B cell (primary cell): ENCODE data around the gene RAPH1. TPM values are rescaled to one million over a fixed set of nuclear protein-coding genes. Genes with fewer than 3 reads are reported as not detected.

Experiments used
- ATAC-seq: fragments of 200-7000 bp; cut with Tn5 transposase; one replicate; pipeline ENCODE4 v1.10.0; 2021; ENCODE audit warnings: low read depth, mild to moderate bottlenecking, moderate number of reproducible peaks, moderate library complexity
- CTCF ChIA-PET: fragments of 350-600 bp; sonication (Branson Sonifier 250); formaldehyde crosslinking; loops from one replicate; lab custom pipeline; 2021; ENCODE audit warnings: antibody characterized with exemption, inconsistent platforms; lab: Charles Lee
- POLR2A ChIA-PET: fragments of 350-600 bp; sonication (Branson Sonifier 250); formaldehyde crosslinking; loops from one replicate; lab custom pipeline; 2021; ENCODE audit warnings: antibody characterized with exemption; lab: Charles Lee
- DNase-seq: peaks from one replicate; pipeline ENCODE4 v3.0.0; 2013
- H2AFZ ChIP-seq: 2 replicates; pipeline ENCODE4 v1.6.1; 2012; ENCODE audit warnings: mild to moderate bottlenecking, low read depth, low read length; ENCODE audit not compliant: insufficient read depth, poor library complexity, severe bottlenecking
- H3K27ac ChIP-seq, 2 donors: 1 replicate in 1 of 2; 2 replicates in 1 of 2; pipeline ENCODE4 v1.5.1; 2012 to 2013; ENCODE audit warnings: low read length in 2 of 2, mild to moderate bottlenecking in 2 of 2, moderate library complexity in 1 of 2
- H3K27me3 ChIP-seq, 4 experiments: fragments of 200-600 bp in 1 of 4; sonication (generic) in 1 of 4; replicated peaks in 1 of 4; 1 replicate in 2 of 4; 2 replicates in 2 of 4; pipeline versions ENCODE4 v1.6.1 to v1.7.0; 2013 to 2016; ENCODE audit warnings: low read length in 3 of 4, mild to moderate bottlenecking in 2 of 4, mixed read lengths in 1 of 4, moderate library complexity in 1 of 4; ENCODE audit not compliant: insufficient read depth in 4 of 4, control insufficient read depth in 3 of 4; ENCODE audit errors: control extremely low read depth in 1 of 4
- H3K36me3 ChIP-seq, 2 experiments: replicated peaks in 1 of 2; 1 replicate in 1 of 2; 2 replicates in 1 of 2; pipeline versions ENCODE4 v1.6.1 to v1.7.1; 2013; ENCODE audit warnings: low read length in 1 of 2; ENCODE audit not compliant: insufficient read depth in 2 of 2, control insufficient read depth in 1 of 2; ENCODE audit errors: control extremely low read depth in 1 of 2, extremely low read depth in 1 of 2
- H3K4me1 ChIP-seq, 2 donors: fragments of 200-600 bp in 1 of 2; sonication (generic) in 1 of 2; 1 replicate in 1 of 2; 2 replicates in 1 of 2; pipeline versions ENCODE4 v1.5.1 to v1.6.1; 2013 to 2017; ENCODE audit warnings: low read length in 2 of 2; ENCODE audit not compliant: control insufficient read depth in 2 of 2, insufficient read depth in 2 of 2
- H3K4me2 ChIP-seq: replicated peaks from 2 replicates; pipeline ENCODE3; 2012; ENCODE audit warnings: mild to moderate bottlenecking, low read depth, low read length; ENCODE audit not compliant: poor library complexity, severe bottlenecking
- H3K4me3 ChIP-seq, 5 experiments: fragments of 200-600 bp in 1 of 5; sonication (generic) in 1 of 5; 1 replicate in 3 of 5; 2 replicates in 2 of 5; pipeline versions ENCODE4 v1.5.1 to v1.7.0; 2011 to 2016; ENCODE audit warnings: low read length in 4 of 5, mild to moderate bottlenecking in 4 of 5, low read depth in 2 of 5, control low read depth in 1 of 5, moderate library complexity in 1 of 5; ENCODE audit not compliant: insufficient read depth in 1 of 5; ENCODE audit errors: control extremely low read depth in 1 of 5, extremely low read depth in 1 of 5
- H3K79me2 ChIP-seq: fragments of 200-600 bp; sonication (generic); one replicate; pipeline ENCODE4 v1.6.0; 2016; ENCODE audit warnings: low read length; ENCODE audit not compliant: control insufficient read depth, insufficient read depth
- H3K9ac ChIP-seq: fragments of 200-600 bp; sonication (generic); 2 replicates; pipeline ENCODE4 v1.6.1; 2017; ENCODE audit warnings: mild to moderate bottlenecking, low read length, moderate library complexity
- H3K9me3 ChIP-seq, 3 donors: one replicate each; pipeline versions ENCODE4 v1.6.1 to v1.7.1; 2013; ENCODE audit warnings: low read length in 2 of 3; ENCODE audit not compliant: control insufficient read depth in 2 of 3, insufficient read depth in 1 of 3; ENCODE audit errors: control extremely low read depth in 1 of 3
- H4K20me1 ChIP-seq: 2 replicates; pipeline ENCODE4 v1.6.0; 2012; ENCODE audit warnings: mild to moderate bottlenecking, low read length; ENCODE audit not compliant: insufficient read depth, control insufficient read depth, poor library complexity, severe bottlenecking
- H3K27ac Mint-ChIP-seq: one replicate; pipeline ENCODE4 v1.8.0; 2021; ENCODE audit warnings: mixed read lengths
- H3K27me3 Mint-ChIP-seq: one replicate; pipeline ENCODE4 v1.8.0; 2021; ENCODE audit warnings: mixed read lengths
- H3K4me1 Mint-ChIP-seq: one replicate; pipeline ENCODE4 v1.8.0; 2021; ENCODE audit warnings: mixed read lengths
- H3K4me3 Mint-ChIP-seq: one replicate; pipeline ENCODE4 v1.8.0; 2021; ENCODE audit warnings: mixed read lengths
- H3K9me3 Mint-ChIP-seq: one replicate; pipeline ENCODE4 v1.8.0; 2022; ENCODE audit warnings: mixed read lengths; ENCODE audit not compliant: insufficient read depth
- EZH2 ChIP-seq: IDR thresholded peaks from 2 replicates; pipeline ENCODE4 v1.6.1; 2012; ENCODE audit warnings: borderline replicate concordance, low read depth, mild to moderate bottlenecking, moderate library complexity, low read length; ENCODE audit not compliant: insufficient read depth, poor library complexity, severe bottlenecking
- WGBS: methylation state at CpG from one replicate; pipeline ENCODE4 v1.1.5; 2013; ENCODE audit warnings: missing lambda C conversion rate; ENCODE audit not compliant: insufficient coverage; 5-methylcytosine and 5-hydroxymethylcytosine counted together
- intact Hi-C: fragments of 100-400 bp; cut with micrococcal nuclease; formaldehyde crosslinking; loops from one replicate; pipeline ENCODE4 v1.10.0; 2022
- polyA plus RNA-seq: library from polyadenylated mRNA; depleted of rRNA; stranded (reverse); fragments of >200 nt; gene quantifications from 2 replicates; pipeline ENCODE4 v1.2.3, GENCODE V29; 2012
- total RNA-seq, 2 donors: library from RNA; stranded (reverse); fragments of 120-200 nt in 1 of 2; gene quantifications; 1 replicate in 1 of 2; 2 replicates in 1 of 2; pipeline versions ENCODE4 v1.2.3 to v1.2.4, GENCODE V29; 2013 to 2022
- TF ChIP-seq, protein P1 (sequence below): fragments of 200-600 bp; IDR thresholded peaks from one replicate; pipeline ENCODE4 v1.8.0; 2022; ENCODE audit warnings: antibody characterized with exemption, mild to moderate bottlenecking

RAPH1 gene
- total and polyA plus RNA-seq, 2 donors (not counting 1 experiment from before 2014, with no cell fraction given) = 0.13 TPM; not detected in 1

DNA sequence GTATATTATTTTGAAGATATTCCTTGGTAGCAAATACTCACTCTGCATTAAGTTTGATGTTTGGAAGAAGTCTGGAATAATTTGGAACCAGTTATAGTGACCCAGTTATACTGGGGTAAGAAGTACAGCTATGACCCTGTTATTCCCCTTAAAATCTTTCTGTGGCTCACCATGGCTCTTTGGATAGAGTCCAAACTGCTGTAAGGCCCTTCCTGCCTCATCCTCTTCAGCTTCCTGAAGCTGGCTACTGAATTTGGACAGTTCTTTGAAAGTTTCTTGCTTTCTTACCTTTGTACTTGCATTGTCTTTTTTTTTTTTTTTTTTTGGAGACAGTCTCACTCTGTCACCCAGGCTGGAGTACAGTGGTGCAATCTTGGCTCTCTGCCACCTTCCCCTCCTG, 121.3 kb downstream of the RAPH1 start:
- peaks cover 6% of the 10 kb centered on the region for H3K9me3 Mint-ChIP-seq
- H3K4me3 ChIP-seq = no peak overlapping the region
- H3K4me3 Mint-ChIP-seq = no peak overlapping the region
- H3K27me3 Mint-ChIP-seq = no peaks in the 10 kb centered on the region
- peaks cover 2 to 9% of the 10 kb centered on the region in 2 experiments for H3K36me3 ChIP-seq
- H2AFZ ChIP-seq = no peak overlapping the region
- intact Hi-C loops = no loop called here
- ATAC-seq (no peak), DNase-seq (no peak)
- ChIA-PET POLR2A (no interaction called here), CTCF (interaction anchor here (0.6 to 0.7 kb wide), 2 partner anchors 55 to 212 kb away, joined by 3 read pairs; no protein-coding TSS in a partner anchor)
- H3K4me2 ChIP-seq = no peak overlapping the region
- H3K4me1 ChIP-seq = no peaks in the 10 kb centered on the region
- no peaks in the 10 kb centered on the region for H3K4me1 Mint-ChIP-seq
- H3K27ac ChIP-seq = no peak overlapping the region
- no peak for TF ChIP-seq EZH2
- TF ChIP-seq, protein P1, sequence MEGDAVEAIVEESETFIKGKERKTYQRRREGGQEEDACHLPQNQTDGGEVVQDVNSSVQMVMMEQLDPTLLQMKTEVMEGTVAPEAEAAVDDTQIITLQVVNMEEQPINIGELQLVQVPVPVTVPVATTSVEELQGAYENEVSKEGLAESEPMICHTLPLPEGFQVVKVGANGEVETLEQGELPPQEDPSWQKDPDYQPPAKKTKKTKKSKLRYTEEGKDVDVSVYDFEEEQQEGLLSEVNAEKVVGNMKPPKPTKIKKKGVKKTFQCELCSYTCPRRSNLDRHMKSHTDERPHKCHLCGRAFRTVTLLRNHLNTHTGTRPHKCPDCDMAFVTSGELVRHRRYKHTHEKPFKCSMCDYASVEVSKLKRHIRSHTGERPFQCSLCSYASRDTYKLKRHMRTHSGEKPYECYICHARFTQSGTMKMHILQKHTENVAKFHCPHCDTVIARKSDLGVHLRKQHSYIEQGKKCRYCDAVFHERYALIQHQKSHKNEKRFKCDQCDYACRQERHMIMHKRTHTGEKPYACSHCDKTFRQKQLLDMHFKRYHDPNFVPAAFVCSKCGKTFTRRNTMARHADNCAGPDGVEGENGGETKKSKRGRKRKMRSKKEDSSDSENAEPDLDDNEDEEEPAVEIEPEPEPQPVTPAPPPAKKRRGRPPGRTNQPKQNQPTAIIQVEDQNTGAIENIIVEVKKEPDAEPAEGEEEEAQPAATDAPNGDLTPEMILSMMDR = no peak
- no peaks in the 10 kb centered on the region for H3K27me3 ChIP-seq
- H3K9me3 ChIP-seq = peaks cover 0 to 6% (median 5%) of the 10 kb centered on the region in 3 donors
- no peaks in the 10 kb centered on the region for H3K79me2 ChIP-seq
- H3K9ac ChIP-seq = no peak overlapping the region
- H4K20me1 ChIP-seq = no peaks in the 10 kb centered on the region
- H3K27ac Mint-ChIP-seq = no peak overlapping the region

DNA sequence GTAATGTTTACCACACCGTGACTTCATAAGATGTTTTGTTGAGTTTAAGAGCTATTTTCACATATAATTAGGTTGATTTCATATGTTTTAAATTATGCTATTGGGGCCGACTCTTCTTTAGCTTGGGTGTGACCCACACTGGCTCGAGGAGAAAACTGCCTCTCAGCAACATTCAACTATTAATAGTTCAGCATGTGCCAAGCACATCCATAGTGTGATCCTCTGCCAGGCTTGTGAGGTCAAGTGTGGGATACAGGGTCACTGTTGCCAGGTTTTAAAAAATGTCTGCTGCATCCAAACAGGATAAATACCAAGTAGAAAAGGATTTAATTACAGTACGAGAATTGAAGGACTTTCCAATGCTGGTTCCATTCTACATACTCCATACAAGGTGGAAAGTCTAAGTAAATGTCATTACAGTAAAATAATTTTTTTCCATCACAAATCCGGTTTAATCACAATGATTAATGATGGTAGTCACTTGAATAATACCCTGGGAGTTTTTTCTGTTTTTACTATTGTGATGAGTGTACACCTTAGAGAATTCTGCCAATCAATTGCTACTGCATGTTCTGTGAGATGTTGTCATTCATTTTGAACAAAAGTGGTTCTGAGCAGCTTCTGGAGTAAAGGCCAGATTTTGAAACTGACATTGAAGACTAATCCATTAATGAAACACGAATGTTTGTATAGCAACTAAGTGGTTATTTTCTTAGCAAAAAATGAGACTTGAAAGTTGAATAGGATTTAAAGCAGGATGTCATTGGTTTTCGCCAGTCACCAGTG, 122.4 kb downstream of the RAPH1 start:
- WGBS = 86% methylated on average over 1 of the region's 7 CpGs
- no peak for TF ChIP-seq EZH2
- TF ChIP-seq, protein P1 = no peak
- Histone ChIP-seq H3K4me2 (no peak overlapping the region), H4K20me1 (no peaks in the 10 kb centered on the region), H3K27me3 (no peaks in the 10 kb centered on the region), H3K4me3 (no peak overlapping the region), H3K9ac (no peak overlapping the region), H3K79me2 (no peaks in the 10 kb centered on the region), H3K4me1 (no peaks in the 10 kb centered on the region), H2AFZ (no peak overlapping the region), H3K36me3 (peaks cover 2 to 3% of the 10 kb centered on the region in 2 experiments), H3K27ac (no peak overlapping the region), H3K9me3 (no peaks in the 10 kb centered on the region)
- no peaks in the 10 kb centered on the region for H3K4me1 Mint-ChIP-seq
- no peak for ATAC-seq
- H3K27ac Mint-ChIP-seq = no peak overlapping the region
- no peak for DNase-seq
- H3K4me3 Mint-ChIP-seq = no peak overlapping the region
- ChIA-PET POLR2A (no interaction called here), CTCF (no interaction called here)
- H3K27me3 Mint-ChIP-seq = no peaks in the 10 kb centered on the region
- intact Hi-C loops = no loop called here
- H3K9me3 Mint-ChIP-seq = no peaks in the 10 kb centered on the region
